IMR-90 (cell line): ENCODE results near the gene CENPS. TPM values are rescaled to one million over a fixed set of nuclear protein-coding genes. Genes with fewer than 3 reads are reported as not detected.

Source experiments
- ATAC-seq: fragments of 200-7000 bp; cut with Tn5 transposase; 2 replicates; pipeline ENCODE4 v1.9.1; 2020; ENCODE audit warnings: low read depth, mild to moderate bottlenecking, moderate library complexity
- BruUV-seq: library from RNA; stranded (reverse); fragments of 400-500 nt; replicated peaks from 2 replicates; lab custom pipeline; 2021; lab: Mats Ljungman, UMichigan
- CTCF ChIA-PET: fragments of 300-600 bp; formaldehyde crosslinking; extraction: SDS; loops from one replicate; lab custom pipeline; 2021; ENCODE audit warnings: antibody characterized with exemption; lab: Yijun Ruan, JAX
- POLR2A ChIA-PET: fragments of 300-600 bp; sonication (Branson Sonifier 250); formaldehyde crosslinking; loops from one replicate; lab custom pipeline; 2022; ENCODE audit warnings: antibody characterized with exemption; ENCODE audit not compliant: unreplicated experiment; lab: Charles Lee
- DNase-seq: peaks from one replicate; pipeline ENCODE4 v3.0.0; 2013
- H2AFZ ChIP-seq: replicated peaks from 2 replicates; pipeline ENCODE3; 2013; ENCODE audit warnings: low read length, mild to moderate bottlenecking; ENCODE audit not compliant: poor library complexity
- H2AK5ac ChIP-seq: 2 replicates; pipeline ENCODE4 v1.6.1; 2013; ENCODE audit warnings: low read depth, low read length, inconsistent platforms
- H2AK9ac ChIP-seq: replicated peaks from 2 replicates; pipeline ENCODE3; 2013; ENCODE audit warnings: mild to moderate bottlenecking, low read depth, low read length, moderate library complexity; ENCODE audit not compliant: poor library complexity
- H2BK120ac ChIP-seq: 2 replicates; pipeline ENCODE4 v1.6.1; 2013; ENCODE audit warnings: low read depth, low read length, inconsistent platforms
- H2BK15ac ChIP-seq: 3 replicates; pipeline ENCODE4 v1.6.1; 2013; ENCODE audit warnings: low read depth, low read length, inconsistent platforms
- H2BK20ac ChIP-seq: 2 replicates; pipeline ENCODE4 v1.6.1; 2013; ENCODE audit warnings: low read depth, mild to moderate bottlenecking, inconsistent platforms, low read length, moderate library complexity
- H2BK5ac ChIP-seq: 2 replicates; pipeline ENCODE4 v1.6.1; 2013; ENCODE audit warnings: mild to moderate bottlenecking, low read depth, low read length, inconsistent platforms; ENCODE audit not compliant: poor library complexity, severe bottlenecking
- H3K14ac ChIP-seq: replicated peaks from 2 replicates; pipeline ENCODE4 v1.6.1; 2013; ENCODE audit warnings: low read depth, low read length, inconsistent platforms
- H3K18ac ChIP-seq: 2 replicates; pipeline ENCODE4 v1.6.1; 2013; ENCODE audit warnings: low read depth, low read length, control low read depth
- H3K23ac ChIP-seq: 2 replicates; pipeline ENCODE4 v1.6.1; 2013; ENCODE audit warnings: low read depth, low read length, inconsistent platforms
- H3K27ac ChIP-seq: 2 replicates; pipeline ENCODE4 v1.5.1; 2013; ENCODE audit warnings: mild to moderate bottlenecking, control low read depth, low read length; ENCODE audit not compliant: insufficient read depth
- H3K27me3 ChIP-seq: 2 replicates; pipeline ENCODE4 v1.6.1; 2013; ENCODE audit warnings: low read length; ENCODE audit not compliant: control insufficient read depth, insufficient read depth
- H3K36me3 ChIP-seq: 2 replicates; pipeline ENCODE4 v1.6.1; 2013; ENCODE audit warnings: low read length, mixed read lengths; ENCODE audit not compliant: control insufficient read depth, insufficient read depth
- H3K4ac ChIP-seq: 2 replicates; pipeline ENCODE4 v1.6.1; 2013; ENCODE audit warnings: low read depth, low read length, inconsistent platforms
- H3K4me1 ChIP-seq: 2 replicates; pipeline ENCODE4 v1.6.1; 2013; ENCODE audit warnings: low read length, mixed read lengths; ENCODE audit not compliant: control insufficient read depth, insufficient read depth
- H3K4me2 ChIP-seq: 2 replicates; pipeline ENCODE4 v1.6.1; 2013; ENCODE audit warnings: low read depth, mild to moderate bottlenecking, control low read depth, low read length, moderate library complexity
- H3K4me3 ChIP-seq: 2 replicates; pipeline ENCODE4 v1.5.1; 2013; ENCODE audit warnings: low read depth, mild to moderate bottlenecking, control low read depth, low read length, moderate library complexity; ENCODE audit not compliant: insufficient read depth
- H3K56ac ChIP-seq: 2 replicates; pipeline ENCODE4 v1.6.1; 2013; ENCODE audit warnings: low read length, inconsistent platforms; ENCODE audit not compliant: insufficient read depth; ENCODE audit errors: extremely low read depth
- H3K79me1 ChIP-seq, 2 experiments: 2 replicates each; pipeline ENCODE4 v1.6.1; 2013; ENCODE audit warnings: low read length in 2 of 2, inconsistent platforms in 1 of 2, low read depth in 1 of 2
- H3K9ac ChIP-seq: 2 replicates; pipeline ENCODE4 v1.6.1; 2013; ENCODE audit warnings: low read depth, low read length, control low read depth
- H3K9me1 ChIP-seq: 2 replicates; pipeline ENCODE4 v1.6.1; 2013; ENCODE audit warnings: low read length, inconsistent platforms; ENCODE audit not compliant: insufficient read depth
- H3K9me3 ChIP-seq: 2 replicates; pipeline ENCODE4 v1.6.1; 2013; ENCODE audit warnings: low read length; ENCODE audit not compliant: control insufficient read depth, insufficient read depth
- H4K20me1 ChIP-seq: 2 replicates; pipeline ENCODE4 v1.6.1; 2013; ENCODE audit warnings: low read length, inconsistent platforms; ENCODE audit not compliant: insufficient read depth
- H4K5ac ChIP-seq: 2 replicates; pipeline ENCODE4 v1.6.1; 2013; ENCODE audit warnings: mild to moderate bottlenecking, low read depth, low read length, control low read depth
- H4K8ac ChIP-seq, 2 experiments: 2 replicates each; pipeline ENCODE4 v1.6.1; 2013; ENCODE audit warnings: low read depth in 2 of 2, low read length in 2 of 2, control low read depth in 1 of 2, inconsistent platforms in 1 of 2
- H4K91ac ChIP-seq: 2 replicates; pipeline ENCODE4 v1.6.1; 2013; ENCODE audit warnings: low read depth, low read length, inconsistent platforms; ENCODE audit not compliant: insufficient read depth
- BHLHE40 ChIP-seq: fragments of 150-350 bp; IDR thresholded peaks from 2 replicates; pipeline ENCODE4 v1.6.1; 2016; ENCODE audit warnings: mild to moderate bottlenecking, low read depth, low read length
- FOS ChIP-seq: fragments of 150-350 bp; IDR thresholded peaks from 2 replicates; pipeline ENCODE4 v1.6.1; 2016; ENCODE audit warnings: low read depth, low read length
- MAFK ChIP-seq: IDR thresholded peaks from 2 replicates; pipeline ENCODE4 v1.6.1; 2012; ENCODE audit warnings: low read depth, low read length, improper control_type of control experiment
- MXI1 ChIP-seq: IDR thresholded peaks from 2 replicates; pipeline ENCODE4 v1.6.1; 2012; ENCODE audit warnings: low read depth, mild to moderate bottlenecking, low read length, moderate library complexity, borderline replicate concordance
- RAD21 ChIP-seq: IDR thresholded peaks from 2 replicates; pipeline ENCODE4 v1.6.1; 2012; ENCODE audit warnings: low read length, improper control_type of control experiment
- WGBS, 2 experiments: methylation state at CpG; one replicate each; pipeline versions ENCODE4 v1.1.5 to v1.1.7; 2013; ENCODE audit warnings: missing lambda C conversion rate in 2 of 2; ENCODE audit not compliant: insufficient read length in 1 of 2; ENCODE audit errors: extremely low coverage in 2 of 2; 5-methylcytosine and 5-hydroxymethylcytosine counted together
- dilution Hi-C: fragments of 300-500 bp; cut with HindIII; formaldehyde crosslinking; loops from one replicate; pipeline ENCODE4 v1.14.3; 2018; ENCODE audit warnings: low sequenced_read_pairs; ENCODE audit not compliant: unreplicated experiment
- in situ Hi-C: fragments of 300-500 bp; cut with MboI; formaldehyde crosslinking; loops from 3 replicates; pipeline ENCODE4 v1.14.3; 2019; ENCODE audit warnings: low sequenced_read_pairs, inconsistent platforms, mixed read lengths
- intact Hi-C: fragments of 100-400 bp; cut with micrococcal nuclease; formaldehyde crosslinking; loops from 2 replicates; pipeline ENCODE4 v1.10.0; 2022
- polyA plus RNA-seq, 3 experiments: library from polyadenylated mRNA; depleted of rRNA; stranded (reverse); fragments of >200 nt; gene quantifications; 2 replicates each; pipeline ENCODE4 v1.2.3, GENCODE V29; 2012; ENCODE audit warnings: low replicate concordance in 1 of 3
- total RNA-seq: library from RNA; depleted of rRNA; stranded (reverse); fragments of >200 nt; gene quantifications from 2 replicates; pipeline ENCODE4 v1.2.3, GENCODE V29; 2012

The CENPS gene
- total and polyA plus RNA-seq, 2 of the 4 experiments (the other 2 are of a cell fraction): 9.9 to 12.3 TPM

DNA sequence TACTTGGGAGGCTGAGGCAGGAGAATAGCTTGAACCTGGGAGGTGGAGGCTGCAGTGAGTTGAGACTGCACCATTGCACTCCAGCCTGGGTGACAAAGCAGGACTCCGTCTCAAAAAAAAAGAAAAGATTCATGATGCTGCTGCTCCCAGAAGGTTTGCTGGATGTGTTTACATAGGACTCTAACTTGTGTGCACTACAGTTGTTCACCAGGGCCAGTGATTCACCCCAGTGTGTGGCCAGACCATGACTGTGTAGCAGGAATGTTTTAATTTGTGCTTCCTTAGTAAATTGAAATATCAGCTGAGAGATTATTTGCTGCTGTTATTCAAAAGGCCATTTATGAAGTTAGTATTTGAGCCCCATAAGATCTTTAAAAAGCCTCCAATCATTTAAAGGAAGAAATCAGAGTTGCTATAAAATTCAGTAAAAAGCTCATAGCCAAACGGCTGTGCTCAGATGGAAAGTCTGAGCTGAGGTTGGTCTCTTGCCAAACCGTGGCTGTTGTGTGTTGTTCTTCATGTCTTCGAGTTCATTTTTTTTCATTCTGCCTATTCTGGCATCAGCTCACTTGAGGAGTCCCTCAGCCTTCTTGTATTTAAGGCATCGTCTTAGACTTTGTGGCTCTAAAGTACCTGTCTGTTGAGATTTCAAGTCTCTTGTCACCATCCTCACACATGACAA lies 49.5 kb upstream of the CENPS start:
- intact Hi-C loops: no loop called here
- Histone ChIP-seq H3K27me3 (no peaks in the 10 kb centered on the region), H3K56ac (peak overlapping the region; percentile 22), H3K9ac (no peak overlapping the region), H3K27ac (peak overlapping the region; percentile 47; the same call in 1 of the 2 replicates), H2BK20ac (peak overlapping the region; percentile 67), H3K9me3 (no peaks in the 10 kb centered on the region), H3K4me3 (no peak overlapping the region), H4K5ac (no peak overlapping the region; the same call in 1 of the 2 replicates), H2BK120ac (peak overlapping the region; percentile 61), H4K8ac (peak overlapping the region in 1 of 2 experiments; percentile 68; a peak in 2 of 4 replicates), H3K9me1 (peaks cover 5% of the 10 kb centered on the region; the same call in 1 of the 2 replicates), H3K79me1 (0 out of 4 replicates have a peak, but pooled peaks cover 0 to 4% of the 10 kb centered on the region in 2 experiments), H2BK15ac (peak overlapping the region; percentile 7; the same call in 1 of the 3 replicates), H3K4me1 (peaks cover 6% of the 10 kb centered on the region), H3K36me3 (peaks cover 4% of the 10 kb centered on the region; the same call in 1 of the 2 replicates), H4K91ac (peak overlapping the region; percentile 17; the same call in 1 of the 2 replicates), H3K4ac (peak overlapping the region; percentile 54), H2AK5ac (peak overlapping the region; percentile 16), H2AK9ac (peak overlapping the region; percentile 18), H3K4me2 (peak overlapping the region; percentile 23; the same call in 1 of the 2 replicates), H3K23ac (peak overlapping the region; percentile 72; the same call in 1 of the 2 replicates), H2BK5ac (peak overlapping the region; percentile 77), H3K18ac (peak overlapping the region; percentile 11; the same call in 1 of the 2 replicates), H2AFZ (no peak overlapping the region), H4K20me1 (no peaks in the 10 kb centered on the region), H3K14ac (peak overlapping the region; percentile 54)
- ChIA-PET CTCF (interaction anchor here (0.7 kb wide), 1 partner anchor 49 kb away, joined by 3 read pairs; the partner anchor contains the start of gene CENPS), POLR2A (no interaction called here)
- WGBS, 2 experiments: 25% methylated on average over 4 of the region's 5 CpGs; no CpG with 5 or more reads in 1 of the 2 experiments
- TF ChIP-seq FOS: peak; percentile 91
- TF ChIP-seq BHLHE40: 0 out of 2 replicates have a peak, but pooled peaks have one; percentile 22
- no peak for TF ChIP-seq MXI1
- TF ChIP-seq RAD21: 0 out of 2 replicates have a peak, but pooled peaks have one; percentile 1
- 0 out of 2 replicates have a peak, but pooled peaks have one; percentile 12 for TF ChIP-seq MAFK
- dilution Hi-C loops: no loop called here
- in situ Hi-C loops: no loop called here
- no TSS peak for BruUV-seq
- DNase-seq (peak; percentile 97), ATAC-seq (peak; percentile 91)
